GM18508 (cell line): ENCODE data around the gene OSCP1.
A peak's percentile ranks its signal among the peaks of the same experiment; 100 is the strongest.
"Not testable (repeated sequence)": the region's sequence is repeated elsewhere in the genome, so short reads cannot be mapped to it uniquely, and the experiment has no call there.

Experiments
- ATAC-seq: cut with Tn5 transposase; IDR thresholded peaks from one replicate; pipeline ENCODE4 v1.9.1; 2021; ENCODE audit warnings: moderate number of reproducible peaks; ENCODE audit not compliant: insufficient read depth, unreplicated experiment

Gene OSCP1, protein sequence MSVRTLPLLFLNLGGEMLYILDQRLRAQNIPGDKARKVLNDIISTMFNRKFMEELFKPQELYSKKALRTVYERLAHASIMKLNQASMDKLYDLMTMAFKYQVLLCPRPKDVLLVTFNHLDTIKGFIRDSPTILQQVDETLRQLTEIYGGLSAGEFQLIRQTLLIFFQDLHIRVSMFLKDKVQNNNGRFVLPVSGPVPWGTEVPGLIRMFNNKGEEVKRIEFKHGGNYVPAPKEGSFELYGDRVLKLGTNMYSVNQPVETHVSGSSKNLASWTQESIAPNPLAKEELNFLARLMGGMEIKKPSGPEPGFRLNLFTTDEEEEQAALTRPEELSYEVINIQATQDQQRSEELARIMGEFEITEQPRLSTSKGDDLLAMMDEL

DNA sequence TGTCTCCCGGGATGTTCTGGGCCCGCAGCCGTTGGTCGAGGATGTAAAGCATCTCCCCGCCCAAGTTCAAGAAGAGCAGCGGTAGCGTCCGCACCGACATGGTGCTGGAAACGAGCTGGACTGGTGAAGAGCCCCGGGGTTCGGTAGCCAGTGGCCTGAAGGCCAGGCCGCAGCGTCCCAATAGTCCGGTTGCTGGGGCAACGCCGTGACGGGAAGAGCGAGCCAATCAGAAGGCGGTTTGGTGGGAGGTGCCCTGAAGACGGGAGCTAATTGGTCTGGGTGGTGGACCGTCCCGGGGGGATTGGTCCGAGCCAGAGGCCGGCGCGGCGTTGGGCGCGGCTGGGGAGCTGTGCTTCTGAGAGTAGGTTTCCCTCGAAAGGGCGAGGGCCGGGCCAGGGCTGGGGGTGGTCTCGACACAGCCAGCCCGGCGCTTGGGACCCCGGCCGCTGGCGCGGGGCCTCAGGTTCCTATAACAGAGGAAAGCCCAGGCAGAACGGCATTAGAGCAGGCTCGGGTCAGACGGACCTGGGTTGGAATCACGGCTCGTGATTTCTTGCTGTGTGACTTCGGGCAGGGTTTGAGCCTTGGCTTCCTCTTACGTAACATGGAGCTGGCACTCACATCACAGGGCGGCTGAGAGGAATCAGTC lies at the start of gene OSCP1:
OSCP1 (minus strand) TSS at position 182 of the 649 bp plus-strand sequence; CDS start at position 100, 82 bp downstream.
- peak; percentile 90 for ATAC-seq

DNA sequence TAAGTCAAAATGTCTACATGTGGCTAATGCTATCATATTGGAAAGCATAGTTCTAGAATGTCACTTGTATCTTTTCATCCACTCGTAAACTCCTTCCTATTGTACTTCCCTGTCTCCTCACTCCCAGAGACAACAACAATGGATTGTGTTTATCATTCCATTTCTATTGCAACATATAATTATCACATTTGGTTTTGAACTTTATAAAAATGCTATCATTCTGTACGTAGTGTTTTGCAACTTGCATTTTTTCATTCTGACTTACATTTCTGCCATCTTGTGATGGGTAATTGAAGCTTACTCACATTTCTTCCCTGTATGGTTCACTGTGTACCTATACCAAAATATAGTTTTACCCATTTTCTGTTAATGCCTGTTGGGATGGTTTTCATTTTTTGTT lies 47.0 kb upstream of the OSCP1 start:
- no peak for ATAC-seq

DNA sequence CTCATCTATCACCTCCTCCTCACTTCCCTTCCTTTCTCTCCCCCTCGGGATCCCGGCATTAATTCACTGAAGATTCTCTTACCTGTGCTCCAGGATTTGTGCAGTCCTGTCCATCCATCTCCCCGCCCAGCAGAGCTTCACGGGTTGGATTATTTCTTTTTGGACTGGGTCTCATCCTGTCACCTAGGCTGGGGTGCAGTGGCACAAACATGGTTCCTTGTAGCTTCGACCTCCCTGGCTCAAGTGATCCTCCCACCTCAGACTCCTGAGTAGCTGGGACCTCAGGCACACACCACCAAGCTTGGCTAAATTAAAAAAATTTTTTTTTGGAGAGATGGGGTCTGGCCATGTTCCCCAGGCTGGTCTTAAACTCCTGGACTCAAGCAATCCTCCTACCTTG lies 44.7 kb upstream of the OSCP1 start:
- no peak for ATAC-seq

DNA sequence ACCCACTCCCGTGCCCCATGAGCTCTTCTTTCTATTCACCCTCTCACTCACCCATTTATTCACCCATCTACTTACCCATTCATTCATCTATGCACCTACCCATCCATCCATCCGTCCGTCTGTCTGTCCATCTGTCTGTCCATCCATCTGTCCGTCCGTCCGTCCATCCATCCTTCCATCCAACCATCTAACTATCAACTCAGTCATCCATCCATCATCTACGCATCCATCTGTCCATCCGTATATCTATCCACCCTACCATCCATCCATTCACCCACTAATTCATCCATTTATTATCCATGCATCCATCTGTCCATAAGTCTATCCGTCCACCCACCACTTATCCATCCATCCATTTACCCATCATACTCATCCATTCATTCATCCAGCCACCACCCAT lies 43.3 kb upstream of the OSCP1 start:
- no peak for ATAC-seq

DNA sequence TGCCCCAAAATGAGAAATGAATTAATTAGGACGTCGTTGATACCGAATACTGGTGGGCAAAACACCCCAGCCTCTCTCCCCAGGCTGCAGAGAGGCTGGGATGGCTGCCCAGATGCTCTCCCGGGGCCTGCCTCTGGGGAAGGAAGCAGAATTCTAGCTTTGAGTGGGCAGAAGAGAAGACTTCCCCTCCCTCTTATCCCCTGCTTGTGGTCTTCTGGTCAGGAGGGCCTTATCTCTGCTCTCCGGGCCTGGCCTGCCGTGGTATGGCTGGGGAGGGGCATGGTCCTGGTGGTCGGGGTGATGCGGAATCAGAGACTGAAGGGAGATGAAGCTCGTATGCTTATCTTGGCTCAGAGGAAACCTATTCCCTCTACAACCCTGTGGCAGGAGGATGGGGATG lies 42.2 kb upstream of the OSCP1 start:
- ATAC-seq: no peak

DNA sequence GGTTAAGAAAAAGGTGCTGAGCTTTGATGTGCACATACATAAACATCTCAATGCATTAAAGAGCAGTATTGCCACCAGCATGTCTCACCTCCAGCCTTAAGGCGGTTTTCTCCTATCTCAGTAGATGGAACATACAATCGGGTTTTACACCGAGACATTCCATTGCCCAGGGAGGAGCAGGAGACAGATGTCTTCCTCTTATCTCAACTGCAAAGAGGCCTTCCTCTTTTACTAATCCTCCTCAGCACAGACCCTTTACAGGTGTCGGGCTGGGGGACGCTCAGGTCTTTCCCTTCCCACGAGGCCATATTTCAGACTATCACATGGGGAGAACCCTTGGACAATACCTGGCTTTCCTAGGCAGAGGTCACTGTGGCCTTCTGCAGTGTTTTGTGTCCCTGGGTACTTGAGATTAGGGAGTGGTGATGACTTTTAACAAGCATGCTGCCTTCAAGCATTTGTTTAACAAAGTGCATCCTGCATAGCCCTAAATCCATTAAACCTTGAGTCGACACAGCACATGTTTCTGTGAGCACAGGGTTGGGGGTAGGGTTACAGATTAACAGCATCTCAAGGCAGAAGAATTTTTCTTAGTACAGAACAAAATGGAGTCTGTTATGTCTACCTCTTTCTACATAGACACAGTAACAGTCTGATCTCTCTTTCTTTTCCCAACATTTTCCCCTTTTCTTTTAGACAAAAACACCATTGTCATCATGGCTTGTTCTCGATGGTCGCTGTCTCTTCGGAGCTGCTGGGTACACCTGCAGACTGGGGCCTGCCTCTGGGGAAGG lies 39.2 kb upstream of the OSCP1 start:
- not testable (repeated sequence) for ATAC-seq

DNA sequence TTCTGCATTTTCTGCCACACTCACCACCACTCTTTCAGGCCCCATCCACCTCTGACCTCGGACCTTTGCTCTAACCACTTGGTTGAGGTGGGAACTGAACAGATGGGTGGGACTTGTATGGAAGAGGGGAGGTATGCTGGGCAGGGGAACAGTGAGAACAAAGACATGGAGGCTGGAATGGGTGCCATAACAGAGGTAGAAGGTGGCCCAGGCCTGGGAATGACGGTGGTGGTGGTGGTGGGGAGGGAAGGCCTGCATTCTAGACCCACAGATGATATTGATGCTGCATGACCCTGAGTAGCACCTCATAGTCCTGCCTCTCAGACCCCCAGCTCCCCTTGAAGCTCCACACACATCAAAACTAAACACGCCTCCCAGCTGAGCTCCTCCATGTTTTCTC lies 37.7 kb upstream of the OSCP1 start:
- ATAC-seq: no peak

DNA sequence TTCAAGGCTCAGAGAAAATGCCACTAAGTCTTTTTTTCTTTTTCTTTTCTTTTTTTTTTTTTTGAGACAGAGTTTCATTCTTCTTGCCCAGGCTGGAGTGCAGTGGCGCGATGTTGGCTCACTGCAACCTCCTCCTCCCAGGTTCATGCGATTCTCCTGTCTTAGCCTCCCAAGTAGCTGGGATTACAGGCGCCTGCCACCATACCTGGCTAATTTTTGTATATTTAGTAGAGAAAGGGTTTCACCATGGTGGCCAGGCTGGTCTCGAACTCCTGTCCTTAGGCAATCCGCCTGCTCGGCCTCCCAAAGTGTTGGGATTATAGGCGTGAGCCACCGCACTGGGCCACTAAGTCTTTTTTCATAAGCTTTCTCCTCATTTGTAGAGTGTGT lies 37.1 kb upstream of the OSCP1 start:
- not testable (repeated sequence) for ATAC-seq

DNA sequence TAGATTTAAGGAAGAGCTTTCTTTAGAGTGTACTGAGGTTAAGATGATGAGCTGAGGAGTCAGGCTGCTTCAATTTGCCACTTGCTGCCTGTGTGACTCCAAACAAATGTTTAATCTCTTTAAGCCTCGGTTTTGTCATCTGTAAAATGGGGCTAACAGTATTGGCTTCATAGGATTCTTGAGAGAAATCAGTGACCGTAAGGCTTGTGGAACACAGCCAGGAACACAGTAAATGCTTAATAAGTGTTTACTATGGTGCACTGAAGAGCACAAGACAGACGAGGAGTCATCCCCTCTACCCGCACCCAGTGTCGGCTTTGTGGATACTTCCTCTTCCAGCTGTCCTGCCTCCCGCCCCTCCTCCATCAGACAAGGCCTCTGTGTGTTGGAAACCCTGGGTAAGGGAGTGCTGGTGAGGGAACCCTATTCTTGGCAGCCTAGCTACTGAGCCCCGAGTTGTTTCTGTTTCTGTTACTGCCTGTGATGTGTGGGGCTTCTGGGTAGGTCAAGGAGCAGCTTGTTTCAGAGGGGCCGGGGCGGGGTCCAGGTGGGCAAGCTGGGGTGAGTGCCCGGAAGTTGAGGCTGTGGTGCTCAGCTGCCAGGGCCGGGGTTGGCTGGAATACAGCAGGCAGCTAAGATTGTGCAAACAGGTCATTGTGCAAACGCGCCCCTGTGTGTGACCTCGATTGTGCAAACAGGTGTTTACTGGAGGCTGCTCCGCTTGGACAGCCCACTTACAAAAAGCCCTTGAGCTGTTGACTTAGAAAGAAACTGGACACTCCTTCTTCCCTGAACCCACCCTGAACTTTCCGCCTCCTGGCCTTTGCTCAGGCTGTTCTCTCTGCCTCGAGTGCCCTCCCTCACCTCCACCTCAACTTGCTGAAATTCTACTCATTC lies 36.4 kb upstream of the OSCP1 start:
- ATAC-seq: no peak

DNA sequence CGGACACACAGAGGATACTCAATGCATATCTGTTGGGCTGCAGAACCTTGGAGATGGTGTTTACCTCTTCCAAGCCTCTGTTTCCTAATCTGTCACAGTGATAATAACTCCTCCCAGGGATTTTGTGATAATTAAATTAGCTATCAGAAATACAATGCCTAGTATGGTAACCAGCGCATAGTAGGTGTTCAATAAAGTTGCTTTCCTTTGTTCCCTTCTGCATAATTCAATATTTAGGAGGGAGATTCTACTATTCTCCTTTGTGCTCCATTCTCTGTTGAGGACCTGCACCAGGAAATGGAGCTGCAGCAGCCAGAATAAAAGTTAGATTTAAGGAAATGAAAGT lies 35.8 kb upstream of the OSCP1 start:
- ATAC-seq: no peak

DNA sequence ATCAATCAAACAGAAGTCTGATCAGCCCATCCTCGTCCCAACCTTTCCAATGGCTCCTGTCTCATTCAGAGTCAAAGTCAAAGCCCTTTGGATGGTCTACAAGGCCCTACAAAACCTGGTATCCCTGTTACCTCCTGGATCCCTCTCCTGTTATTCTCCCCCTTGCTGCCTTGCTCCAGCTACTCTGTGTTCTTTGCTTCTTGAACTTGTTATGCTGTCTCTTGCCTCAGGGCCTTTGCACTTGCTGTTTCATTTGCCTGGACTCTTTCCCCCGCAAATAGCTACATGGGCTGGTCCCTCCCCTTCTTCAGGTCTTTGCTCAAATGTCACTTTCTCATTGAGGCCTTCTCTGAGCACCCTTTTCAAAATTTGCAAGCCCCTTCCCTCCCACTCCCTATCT lies 33.8 kb upstream of the OSCP1 start:
- ATAC-seq: no peak

DNA sequence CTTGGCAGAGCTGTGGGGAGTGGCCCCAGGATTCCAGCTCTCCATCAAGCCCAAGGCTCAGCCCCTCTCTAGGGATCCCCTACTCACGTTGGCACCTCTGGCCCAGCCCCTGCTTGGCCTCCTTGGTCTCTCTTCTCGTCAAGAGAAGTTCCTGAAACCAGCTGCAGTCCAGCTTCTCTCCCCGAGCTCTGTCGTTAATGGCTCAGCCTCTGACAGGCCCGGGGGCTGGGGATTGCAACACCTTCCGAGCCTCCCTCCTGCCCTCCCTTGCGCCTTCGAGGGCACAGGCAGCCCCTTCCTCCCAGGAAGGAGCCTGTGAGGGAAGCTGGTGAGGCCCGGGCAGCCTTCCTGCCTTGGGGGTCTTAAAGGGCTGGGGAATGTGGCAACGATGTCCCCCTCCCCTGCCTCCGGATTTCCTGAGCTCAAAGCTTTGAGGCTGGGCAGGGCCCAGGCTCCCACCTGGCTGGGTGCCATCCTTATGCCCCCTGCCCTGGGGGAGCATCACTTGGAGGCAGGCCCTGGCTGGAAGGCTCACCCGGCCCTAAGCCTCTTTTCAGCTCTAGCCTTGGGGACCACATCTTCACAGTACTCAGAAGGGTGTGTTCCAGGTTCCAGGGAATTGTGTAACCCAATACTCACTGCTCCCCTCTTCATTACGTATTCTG lies 32.6 kb upstream of the OSCP1 start, which contains the start of gene CSF3R:
CSF3R (minus strand) TSS at position 190 of the 665 bp plus-strand sequence. CDS start 3,417 bp downstream, outside the sequence.
- no peak for ATAC-seq

DNA sequence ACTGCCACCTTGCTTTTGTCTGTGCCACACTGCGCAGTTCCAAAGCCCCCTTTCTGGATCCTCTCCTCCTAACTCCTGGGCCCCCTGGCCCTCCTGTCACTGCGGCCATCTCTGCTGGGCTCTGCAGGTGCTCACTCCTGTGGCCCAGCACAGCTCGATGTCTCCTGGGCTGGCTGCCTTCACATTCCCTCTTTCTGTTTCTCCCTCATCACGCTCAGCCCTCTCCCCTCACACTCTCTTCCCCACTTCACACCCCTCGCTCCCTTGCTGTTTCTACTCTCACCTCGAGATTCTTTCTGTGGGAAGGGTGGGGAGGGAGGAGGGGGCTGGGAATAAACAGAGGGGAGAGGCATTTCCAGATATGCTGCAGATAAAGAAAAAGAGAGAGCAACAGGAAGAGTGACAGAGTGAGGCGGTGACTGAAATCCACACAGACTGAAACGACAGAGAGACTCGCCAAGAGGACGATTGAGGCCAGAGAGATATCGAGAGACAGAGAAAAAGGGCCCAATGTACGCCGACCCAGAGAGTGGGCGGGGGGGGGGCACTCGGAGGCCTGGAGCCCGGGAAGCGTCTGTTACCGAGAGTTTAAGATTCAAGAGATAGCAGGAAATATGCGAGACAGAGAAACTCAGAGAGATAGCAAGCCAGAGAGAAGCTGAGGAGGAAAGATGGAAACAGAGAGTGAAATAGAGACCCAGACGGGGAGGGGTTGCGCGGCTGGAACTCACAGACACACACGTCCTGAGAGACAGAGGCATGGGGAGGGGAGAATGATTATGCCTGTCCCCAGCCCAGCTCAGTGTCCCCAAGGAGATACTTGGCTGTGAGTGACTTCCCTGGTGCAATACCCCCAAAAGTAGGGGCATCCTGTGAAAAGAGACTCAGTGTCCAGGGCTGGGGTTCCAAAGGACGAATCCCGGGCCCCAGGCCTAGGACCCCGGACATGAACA lies 31.8 kb upstream of the OSCP1 start:
- no peak for ATAC-seq

DNA sequence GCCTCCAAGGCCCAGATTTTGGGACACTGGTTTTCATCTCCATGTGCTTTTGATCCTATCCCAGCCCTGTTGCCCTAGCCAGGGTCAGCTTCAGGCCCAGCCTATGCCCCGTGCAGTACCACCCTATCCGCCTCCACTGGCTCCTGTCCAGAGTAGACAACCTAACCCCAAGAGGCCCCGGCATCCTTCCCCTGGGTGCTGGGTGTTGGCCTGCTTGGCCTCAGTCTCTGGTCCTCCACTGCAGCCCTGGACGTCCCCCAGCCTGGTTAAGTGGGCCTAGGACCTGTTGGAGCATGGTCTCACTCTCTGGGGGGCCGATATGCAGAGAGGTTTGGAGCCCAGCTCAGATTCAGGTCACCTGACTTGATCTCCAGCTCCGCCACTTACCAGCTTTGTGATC lies 30.8 kb upstream of the OSCP1 start:
- no peak for ATAC-seq

DNA sequence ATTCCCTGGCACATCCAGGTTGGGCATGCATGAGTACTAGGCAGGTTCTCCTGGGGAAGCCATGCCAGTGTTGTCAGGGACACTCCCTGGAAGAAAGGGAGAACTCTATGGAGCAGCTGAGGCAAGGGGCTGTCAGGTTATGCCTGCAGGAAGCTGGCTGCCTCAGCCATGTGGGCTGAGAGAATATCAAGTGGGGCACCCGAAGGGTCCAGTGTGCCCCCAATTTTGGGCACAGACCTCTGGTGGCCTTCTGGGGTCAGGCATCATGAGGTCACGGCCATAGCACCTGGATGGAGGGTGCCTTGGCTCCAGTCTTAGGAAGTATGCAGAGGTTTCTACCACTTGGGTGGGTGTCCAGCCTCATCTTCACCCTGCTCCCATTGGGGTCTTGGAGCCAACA lies 29.9 kb upstream of the OSCP1 start:
- ATAC-seq: no peak

DNA sequence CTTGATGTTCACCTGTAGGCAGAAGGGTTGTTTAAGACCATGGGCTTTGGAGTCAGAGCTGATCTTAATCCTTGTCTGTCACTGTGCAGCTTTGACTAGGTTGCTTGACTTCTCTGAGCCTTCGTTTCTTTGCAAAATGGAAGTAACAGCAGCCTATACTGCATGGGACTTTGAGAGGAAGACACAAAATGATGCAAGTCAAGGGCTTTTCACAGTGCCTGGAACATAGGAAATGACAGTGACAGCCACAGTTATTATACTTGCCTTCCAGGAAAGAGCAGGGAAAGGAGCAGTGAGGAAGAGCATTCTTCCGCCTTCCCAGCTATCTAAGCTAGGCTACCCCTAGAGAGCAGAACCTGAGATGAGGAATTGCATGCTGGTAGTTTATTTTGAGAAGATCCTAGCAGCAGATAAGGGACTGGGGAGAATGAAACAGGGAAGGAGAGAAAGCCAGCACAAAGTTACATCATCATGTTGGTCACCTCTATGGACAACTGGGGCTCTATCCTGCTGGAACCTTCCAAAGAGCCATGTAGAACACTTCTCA lies 29.3 kb upstream of the OSCP1 start:
- ATAC-seq: no peak

DNA sequence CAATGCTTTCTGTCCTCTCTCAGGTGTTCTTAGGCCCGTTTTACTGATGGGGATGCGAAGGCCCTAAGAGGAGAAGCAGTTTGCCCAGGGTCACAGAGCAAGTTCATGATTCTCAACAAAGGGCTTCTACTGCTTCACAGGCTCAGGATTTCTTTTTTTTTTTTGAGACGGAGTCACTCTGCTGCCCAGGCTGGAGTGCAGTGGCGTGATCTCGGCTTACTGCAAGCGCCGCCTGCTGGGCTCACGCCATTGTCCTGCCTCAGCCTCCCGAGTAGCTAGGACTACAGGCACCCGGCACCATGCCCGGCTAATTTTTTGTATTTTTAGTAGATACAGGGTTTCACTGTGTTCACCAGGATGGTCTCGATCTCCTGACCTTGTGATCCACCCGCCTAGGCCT lies 27.4 kb upstream of the OSCP1 start:
- not testable (repeated sequence) for ATAC-seq

DNA sequence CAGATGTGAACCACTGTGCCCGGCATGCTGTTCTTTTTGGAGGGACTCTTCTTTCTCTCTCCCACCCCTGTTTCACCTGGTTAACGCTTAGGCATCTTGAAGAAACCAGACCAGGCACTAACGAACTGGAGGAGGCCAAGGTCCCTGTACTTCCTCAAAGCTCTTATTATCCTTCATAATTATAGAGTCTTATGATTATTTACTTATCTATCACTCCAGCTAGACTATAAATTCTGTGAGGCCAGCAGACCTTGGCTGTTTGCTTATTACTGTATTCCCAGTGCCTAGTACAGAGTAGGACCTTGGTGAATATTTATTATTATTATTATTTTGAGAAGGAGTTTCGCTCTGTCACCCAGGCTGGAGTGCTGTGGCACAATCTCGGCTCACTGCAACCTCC lies 26.7 kb upstream of the OSCP1 start:
- ATAC-seq: no peak
